Right lobe of liver (tissue), 4 donors: ENCODE results near the gene CASP12.

Source experiments
- CTCF ChIP-seq, 4 donors: fragments of 200-600 bp in 3 of 4; fragments of 450-650 bp in 1 of 4; IDR thresholded peaks; one replicate each; pipeline versions ENCODE4 v1.5.1 to v1.8.0; 2016 to 2022; ENCODE audit warnings: antibody characterized with exemption in 4 of 4, mild to moderate bottlenecking in 2 of 4
- POLR2A ChIP-seq: fragments of 450-650 bp; IDR thresholded peaks from one replicate; pipeline ENCODE4 v1.6.1; 2017; ENCODE audit warnings: antibody characterized with exemption, mild to moderate bottlenecking
- donor health status: DM: no; HTN: no; CAD: no.
- donor health status: DM: no; HTN: no; CAD: no.
- donor health status: DM: no; HTN: yes; CAD: no.

- TF ChIP-seq CTCF (IDR thresholded peaks at IDR 0.05) (no peak), POLR2A (no peak)
Measured at GRCh38 chr11:104841185-104841584, 57.1 kb downstream of the CASP12 start.
